Epithelial cell of proximal tubule (primary cell): ENCODE measurements around the gene GLRX3. TPM values are rescaled to one million over a fixed set of nuclear protein-coding genes. Genes with fewer than 3 reads are reported as not detected.

Experiments
- DNase-seq: peaks from one replicate; pipeline ENCODE4 v3.0.0-alpha.2; 2011; ENCODE audit warnings: low read depth
- H3K4me3 ChIP-seq: 2 replicates; pipeline ENCODE4 v1.5.1; 2011; ENCODE audit warnings: low read depth, mild to moderate bottlenecking, low read length
- CTCF ChIP-seq: conservative IDR thresholded peaks from 2 replicates; pipeline ENCODE4 v1.5.1; 2012; ENCODE audit warnings: low read depth, mild to moderate bottlenecking, low read length
- total RNA-seq: library from RNA; depleted of rRNA; stranded (reverse); fragments of >200 nt; gene quantifications from 2 replicates; pipeline ENCODE4 v1.2.3, GENCODE V29; 2015

The GLRX3 gene
- total RNA-seq, 1 donor from 2014 or later, result 133 TPM

GRCh38 chr10:130193033-130193432 lies 56.8 kb downstream of the GLRX3 start:
- H3K4me3 ChIP-seq, result no peak overlapping the region
- no peak for DNase-seq
- no peak for TF ChIP-seq CTCF

GRCh38 chr10:130193493-130194193 lies 57.5 kb downstream of the GLRX3 start:
- H3K4me3 ChIP-seq, result no peak overlapping the region
- TF ChIP-seq CTCF, result no peak
- no peak for DNase-seq

DNA sequence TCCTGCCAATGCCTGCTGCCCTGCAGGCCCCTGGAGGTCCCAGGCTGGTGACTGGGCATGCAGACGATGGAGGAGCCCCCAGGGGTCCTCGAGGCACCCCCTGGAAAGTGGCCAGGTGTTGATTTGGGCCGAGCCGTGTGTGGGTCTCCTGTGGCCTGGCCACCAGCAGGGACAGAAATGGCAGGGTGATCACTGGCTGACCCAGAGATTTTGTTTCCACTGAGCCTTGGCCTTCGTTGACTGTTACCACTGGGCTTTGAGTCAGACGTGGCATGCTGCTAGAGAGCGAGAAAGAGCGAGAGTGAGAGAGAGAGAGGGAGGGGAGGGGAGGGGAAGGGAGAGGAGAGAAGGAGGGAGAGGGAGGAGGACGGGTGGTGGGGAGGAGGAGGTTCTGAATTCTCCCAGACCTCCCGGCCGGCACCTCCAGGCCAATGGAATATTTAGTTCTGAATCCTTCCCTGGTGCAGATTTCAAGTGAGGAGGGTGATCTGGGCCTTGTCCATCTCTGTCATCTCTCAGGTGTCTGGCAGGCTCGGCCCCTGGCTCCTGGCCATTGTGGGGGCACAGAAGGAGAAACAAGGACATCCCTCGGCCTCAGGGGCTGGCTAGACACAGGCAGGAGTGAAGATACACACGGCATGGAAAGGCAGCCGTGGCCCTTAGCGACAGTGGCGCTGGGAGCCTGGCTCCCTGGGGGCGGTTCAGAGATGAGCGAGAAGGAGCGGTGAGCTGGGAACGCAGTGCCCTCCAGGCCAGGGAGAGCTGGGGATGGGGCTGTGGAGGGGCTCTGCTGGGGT lies 58.2 kb downstream of the GLRX3 start:
- no peak for DNase-seq
- no peak overlapping the region for H3K4me3 ChIP-seq
- no peak for TF ChIP-seq CTCF

DNA sequence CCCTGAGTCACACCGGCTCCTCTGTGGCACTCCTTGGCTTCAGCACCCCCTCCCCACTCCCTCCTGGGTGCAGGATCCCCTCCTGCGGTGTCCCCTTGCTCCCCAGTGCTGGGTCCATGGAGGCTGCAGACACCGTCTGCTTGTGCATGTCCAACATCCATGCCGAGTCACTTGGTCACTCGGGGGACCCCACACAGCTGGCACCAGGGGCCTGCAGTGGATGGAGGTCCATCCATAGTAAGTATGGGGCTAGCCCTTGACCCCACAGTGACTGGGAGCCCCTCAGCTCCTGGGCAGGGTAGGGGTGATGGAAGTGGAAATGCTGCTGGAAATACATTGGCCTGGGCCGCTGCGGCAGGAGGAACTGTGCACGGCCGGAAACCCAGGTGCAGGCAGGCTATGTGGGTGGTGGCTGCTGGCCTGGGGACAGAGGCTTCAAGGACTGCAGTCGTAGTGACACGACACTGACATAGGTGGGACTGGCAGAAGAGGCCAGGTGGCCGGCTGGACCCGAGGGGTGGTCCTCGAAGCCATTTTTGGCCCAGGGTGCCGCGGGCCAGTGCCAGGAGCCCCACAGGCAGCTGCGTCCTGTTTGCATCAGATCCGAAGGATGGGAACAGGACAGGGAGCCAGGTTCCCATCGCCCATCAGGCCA lies 58.9 kb downstream of the GLRX3 start:
- no peak for DNase-seq
- H3K4me3 ChIP-seq, result no peak overlapping the region
- no peak for TF ChIP-seq CTCF

DNA sequence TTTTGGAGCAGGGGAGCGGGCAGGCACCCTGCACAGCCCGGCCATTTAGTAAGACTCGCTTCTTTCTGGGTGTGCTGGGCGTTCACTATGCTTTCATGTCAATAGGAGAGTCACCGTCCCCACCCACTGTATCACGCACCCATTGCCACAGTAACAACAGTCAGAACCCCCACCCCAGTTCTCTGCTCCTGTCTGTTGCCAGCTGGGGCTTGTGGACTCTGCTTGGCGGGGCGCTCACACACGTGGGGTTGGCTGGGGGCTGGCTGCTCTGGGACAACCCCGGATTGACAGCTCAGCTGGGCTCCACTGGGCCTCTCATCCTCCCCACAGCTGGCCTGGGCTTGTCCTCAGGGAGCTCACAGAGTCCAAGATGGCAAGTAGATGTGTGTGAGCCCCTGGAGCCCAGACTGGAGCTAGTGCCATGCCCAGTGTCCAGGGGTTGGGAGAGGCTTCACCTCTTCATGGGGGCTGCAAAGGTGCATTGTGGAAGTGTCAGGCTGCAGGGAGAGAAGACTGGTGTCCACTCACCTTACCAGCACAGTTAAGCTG lies 59.6 kb downstream of the GLRX3 start:
- no peak overlapping the region for H3K4me3 ChIP-seq
- no peak for DNase-seq
- no peak for TF ChIP-seq CTCF

GRCh38 chr10:130196511-130197487 lies 60.6 kb downstream of the GLRX3 start:
- no peak overlapping the region for H3K4me3 ChIP-seq
- no peak for TF ChIP-seq CTCF
- DNase-seq, result no peak
